ENCODE data around the gene HDHD5. TPM values are rescaled to one million over a fixed set of nuclear protein-coding genes. Genes with fewer than 3 reads are reported as not detected.

The HDHD5 gene
- total RNA-seq, 4 donors from 2014 or later, result 7.4 to 43.0 (median 28.9) TPM

DNA sequence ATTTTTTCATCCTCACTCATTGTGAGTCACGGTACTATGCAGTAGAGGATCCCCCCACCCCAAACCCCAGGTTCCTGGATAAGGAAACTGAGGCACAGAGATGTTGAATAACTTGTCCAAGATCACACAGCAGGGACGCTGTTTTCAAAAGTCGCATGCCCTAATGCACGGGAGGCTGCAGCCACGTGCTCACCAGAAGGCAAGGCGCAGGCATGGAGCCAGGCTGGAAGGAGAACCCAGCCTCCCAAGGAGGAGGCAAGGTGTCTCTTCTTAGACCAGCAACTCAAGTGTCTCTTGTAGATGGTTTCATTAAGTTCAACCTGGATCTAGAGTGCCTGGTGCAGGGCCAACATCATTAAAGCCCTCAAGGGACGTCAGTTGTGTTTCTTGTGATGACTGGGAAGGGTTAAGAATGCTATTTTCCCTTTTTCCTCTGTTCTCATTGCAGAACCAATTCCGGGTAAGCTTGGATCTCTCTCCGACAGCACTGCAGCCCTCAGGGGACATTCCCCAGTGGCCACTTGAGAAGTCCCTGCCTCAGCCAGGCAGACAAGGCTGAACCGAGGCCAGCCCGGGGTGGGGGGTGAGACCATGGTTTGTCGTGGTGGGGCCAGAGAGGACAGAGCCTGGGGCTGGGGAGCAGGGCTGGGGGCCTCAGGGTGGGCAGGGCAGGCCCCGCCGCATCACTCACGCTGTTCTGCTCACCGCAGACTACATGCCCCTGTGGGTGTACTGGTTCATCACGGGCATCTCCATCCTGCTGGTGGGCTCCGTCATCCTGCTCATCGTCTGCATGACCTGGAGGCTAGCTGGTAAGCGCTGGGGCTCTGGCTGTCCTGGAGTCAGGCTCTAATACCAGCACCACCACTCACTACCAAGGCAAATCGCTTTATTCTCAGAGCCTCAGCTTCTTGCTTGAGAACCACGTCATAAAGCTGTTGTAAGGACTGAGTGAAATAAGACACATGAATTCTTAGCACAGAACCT is 53.6 kb downstream of the HDHD5 start:
- H3K4me3 ChIP-seq, result no peak overlapping the region
- H3K27me3 ChIP-seq, result no peaks in the 10 kb centered on the region
- TF ChIP-seq CTCF (IDR thresholded peaks at IDR 0.05) (no peak), POLR2A (IDR thresholded peaks at IDR 0.05) (no peak)
- DNase-seq, result no peak
- no peaks in the 10 kb centered on the region for H3K36me3 ChIP-seq
- intact Hi-C loops (cut with DNase I; ENCODE audit: low total_unique reads), result no loop called here
- H3K9me3 ChIP-seq, result no peaks in the 10 kb centered on the region
- H3K4me1 ChIP-seq, result no peaks in the 10 kb centered on the region
- H3K27ac ChIP-seq, result no peak overlapping the region

DNA sequence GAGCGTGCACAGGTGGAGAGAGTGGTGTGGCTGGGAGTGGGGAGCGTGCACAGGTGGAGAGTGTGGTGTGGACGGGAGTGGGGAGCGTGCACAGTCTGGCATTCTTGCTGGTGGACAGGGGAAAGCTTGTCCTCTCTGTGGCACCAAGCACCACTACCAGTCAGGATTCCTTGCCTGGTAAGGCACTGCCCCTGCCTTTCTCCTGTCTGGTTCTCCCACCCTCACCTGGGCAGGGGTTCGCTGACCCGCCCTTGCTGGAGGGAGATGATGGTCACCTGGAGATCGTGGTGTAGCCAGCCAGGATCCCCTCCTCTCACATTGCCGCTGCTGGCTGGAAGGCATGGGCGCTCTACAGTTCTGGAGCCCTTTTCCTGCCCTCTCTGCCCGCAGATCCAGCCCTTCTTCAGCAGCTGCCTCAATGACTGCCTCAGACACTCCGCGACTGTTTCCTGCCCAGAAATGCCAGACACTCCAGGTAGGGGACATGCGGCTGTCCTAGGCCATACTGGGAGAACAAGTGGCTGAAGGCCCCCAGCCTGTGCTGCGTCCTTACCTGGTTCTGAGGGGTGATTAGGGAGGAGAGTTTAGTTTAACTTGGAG is 54.6 kb downstream of the HDHD5 start:
- intact Hi-C loops (cut with DNase I; ENCODE audit: low total_unique reads), result no loop called here
- no peak for DNase-seq
- Histone ChIP-seq H3K27ac (no peak overlapping the region), H3K4me3 (no peak overlapping the region), H3K9me3 (no peaks in the 10 kb centered on the region), H3K4me1 (no peaks in the 10 kb centered on the region), H3K27me3 (no peaks in the 10 kb centered on the region), H3K36me3 (no peaks in the 10 kb centered on the region)
- TF ChIP-seq CTCF (IDR thresholded peaks at IDR 0.05) (no peak), POLR2A (IDR thresholded peaks at IDR 0.05) (no peak)

GRCh38 chr22:17103351-17103750 is 55.7 kb downstream of the HDHD5 start:
- H3K36me3 ChIP-seq, result no peaks in the 10 kb centered on the region
- H3K27ac ChIP-seq, result no peak overlapping the region
- no peaks in the 10 kb centered on the region for H3K9me3 ChIP-seq
- DNase-seq, result no peak
- H3K4me1 ChIP-seq, result no peaks in the 10 kb centered on the region
- intact Hi-C loops (cut with DNase I; ENCODE audit: low total_unique reads), result no loop called here
- no peak overlapping the region for H3K4me3 ChIP-seq
- no peaks in the 10 kb centered on the region for H3K27me3 ChIP-seq
- TF ChIP-seq CTCF (IDR thresholded peaks at IDR 0.05), result no peak
- no peak for TF ChIP-seq POLR2A (IDR thresholded peaks at IDR 0.05)

DNA sequence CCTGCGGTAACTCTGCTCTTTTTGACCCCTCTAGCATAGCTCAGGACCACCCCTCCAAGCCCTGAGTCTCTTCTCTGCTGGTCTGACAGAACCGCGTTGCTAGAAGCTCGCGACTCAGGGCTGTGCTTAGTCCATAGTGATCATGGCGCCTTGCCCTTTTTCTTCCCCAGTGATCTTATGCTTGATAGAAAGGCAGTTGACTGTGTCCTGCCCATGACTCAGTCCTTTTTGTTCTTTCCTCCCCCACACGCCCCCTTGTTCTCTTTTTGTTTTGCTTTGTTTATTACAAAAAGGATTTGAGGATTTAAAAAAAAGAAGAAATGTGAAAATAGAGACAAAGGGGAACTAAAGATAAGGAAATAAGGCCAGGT is 56.8 kb downstream of the HDHD5 start:
- H3K9me3 ChIP-seq, result no peaks in the 10 kb centered on the region
- DNase-seq, result no peak
- H3K27me3 ChIP-seq, result no peaks in the 10 kb centered on the region
- no peak for TF ChIP-seq CTCF (IDR thresholded peaks at IDR 0.05)
- TF ChIP-seq POLR2A (IDR thresholded peaks at IDR 0.05), result no peak
- no peaks in the 10 kb centered on the region for H3K36me3 ChIP-seq
- no peak overlapping the region for H3K4me3 ChIP-seq
- H3K27ac ChIP-seq, result no peak overlapping the region
- H3K4me1 ChIP-seq, result no peaks in the 10 kb centered on the region
- intact Hi-C loops (cut with DNase I; ENCODE audit: low total_unique reads), result no loop called here

Measured in uterus (tissue), 4 donors.